Sigmoid colon (tissue), 7 donors: Measurements from ENCODE around the gene GATB. TPM values are rescaled to one million over a fixed set of nuclear protein-coding genes. Genes with fewer than 3 reads are reported as not detected.
A peak's percentile ranks its signal among the peaks of the same experiment; 100 is the strongest.

Experiments
- DNase-seq: peaks from one replicate; pipeline ENCODE4 v3.0.0-alpha.2; 2019
- H3K27ac ChIP-seq, 4 donors: fragments of 200-600 bp; sonication (generic); one replicate each; pipeline ENCODE4 v1.5.1; 2016 to 2019; ENCODE audit warnings: mild to moderate bottlenecking in 1 of 4
- H3K27me3 ChIP-seq, 3 donors: fragments of 200-600 bp; sonication (generic); one replicate each; pipeline ENCODE4 v1.5.1; 2019; ENCODE audit warnings: mild to moderate bottlenecking in 1 of 3
- H3K36me3 ChIP-seq, 4 donors: fragments of 200-600 bp; sonication (generic); one replicate each; pipeline ENCODE4 v1.5.1; 2016 to 2019
- H3K4me1 ChIP-seq, 4 donors: fragments of 200-600 bp; sonication (generic); one replicate each; pipeline ENCODE4 v1.5.1; 2017 to 2019
- H3K4me3 ChIP-seq, 4 donors: fragments of 200-600 bp; sonication (generic); one replicate each; pipeline ENCODE4 v1.5.1; 2017 to 2019; ENCODE audit warnings: mild to moderate bottlenecking in 2 of 4, moderate library complexity in 1 of 4
- H3K9me3 ChIP-seq, 4 donors: fragments of 200-600 bp in 3 of 4; sonication (generic) in 3 of 4; one replicate each; pipeline versions ENCODE4 v1.5.1 to v1.6.1; 2013 to 2019
- EP300 ChIP-seq, 4 donors: sonication (generic); formaldehyde crosslinking; IDR thresholded peaks; one replicate each; pipeline ENCODE4 v1.6.1; 2017; ENCODE audit warnings: antibody characterized with exemption in 4 of 4
- POLR2A ChIP-seq, 2 donors: fragments of 450-650 bp; IDR thresholded peaks; one replicate each; pipeline ENCODE4 v1.6.1; 2016; ENCODE audit warnings: antibody characterized with exemption in 2 of 2, mild to moderate bottlenecking in 2 of 2, moderate library complexity in 2 of 2
- POLR2AphosphoS5 ChIP-seq, 4 donors: sonication (generic); formaldehyde crosslinking; IDR thresholded peaks; one replicate each; pipeline ENCODE4 v1.6.1; 2017; ENCODE audit warnings: antibody characterized with exemption in 4 of 4
- WGBS, 2 donors: extraction: QIAGEN DNeasy Blood & Tissue Kit; methylation state at CpG; one replicate each; pipeline ENCODE4 v1.1.7; 2013; 5-methylcytosine and 5-hydroxymethylcytosine counted together
- intact Hi-C: fragments of 100-400 bp; cut with DNase I; formaldehyde crosslinking; loops from one replicate; pipeline ENCODE4 v1.15.1; 2023
- polyA plus RNA-seq, 3 donors: library from polyadenylated mRNA; stranded (reverse); fragments of 200-250 nt; gene quantifications; one replicate each; pipeline ENCODE4 v1.2.3, GENCODE V29; 2013
- total RNA-seq, 4 donors: library from RNA; depleted of rRNA; stranded (reverse); fragments of >200 nt; gene quantifications; one replicate each; pipeline ENCODE4 v1.1.0, GENCODE V29; 2016
- TF ChIP-seq, protein P1 (sequence below), 4 experiments: fragments of 450-650 bp in 3 of 4; fragments of 200-600 bp in 1 of 4; IDR thresholded peaks; one replicate each; pipeline ENCODE4 v1.5.1; 2016 to 2019; ENCODE audit warnings: antibody characterized with exemption in 4 of 4, mild to moderate bottlenecking in 3 of 4, moderate library complexity in 2 of 4
- donor health status: healthy with polysubstance abuse.
- donor health status: Bipolar disorder and iron deficiency.
- donor health status: healthy.

Gene GATB
- total and polyA plus RNA-seq, 7 donors: 11.1 to 22.1 (median 15.1) TPM

- no peak overlapping the region for H3K4me3 ChIP-seq
- H3K27ac ChIP-seq: peak overlapping the region in 2 of 4 donors; percentile 49 to 50
- H3K9me3 ChIP-seq: no peaks in the 10 kb centered on the region
- 80% methylated on average over 9 of the region's 9 CpGs for WGBS, 2 donors
- TF ChIP-seq POLR2A (IDR thresholded peaks at IDR 0.05): no peak
- no peak for TF ChIP-seq EP300 (IDR thresholded peaks at IDR 0.05)
- TF ChIP-seq, protein P1, sequence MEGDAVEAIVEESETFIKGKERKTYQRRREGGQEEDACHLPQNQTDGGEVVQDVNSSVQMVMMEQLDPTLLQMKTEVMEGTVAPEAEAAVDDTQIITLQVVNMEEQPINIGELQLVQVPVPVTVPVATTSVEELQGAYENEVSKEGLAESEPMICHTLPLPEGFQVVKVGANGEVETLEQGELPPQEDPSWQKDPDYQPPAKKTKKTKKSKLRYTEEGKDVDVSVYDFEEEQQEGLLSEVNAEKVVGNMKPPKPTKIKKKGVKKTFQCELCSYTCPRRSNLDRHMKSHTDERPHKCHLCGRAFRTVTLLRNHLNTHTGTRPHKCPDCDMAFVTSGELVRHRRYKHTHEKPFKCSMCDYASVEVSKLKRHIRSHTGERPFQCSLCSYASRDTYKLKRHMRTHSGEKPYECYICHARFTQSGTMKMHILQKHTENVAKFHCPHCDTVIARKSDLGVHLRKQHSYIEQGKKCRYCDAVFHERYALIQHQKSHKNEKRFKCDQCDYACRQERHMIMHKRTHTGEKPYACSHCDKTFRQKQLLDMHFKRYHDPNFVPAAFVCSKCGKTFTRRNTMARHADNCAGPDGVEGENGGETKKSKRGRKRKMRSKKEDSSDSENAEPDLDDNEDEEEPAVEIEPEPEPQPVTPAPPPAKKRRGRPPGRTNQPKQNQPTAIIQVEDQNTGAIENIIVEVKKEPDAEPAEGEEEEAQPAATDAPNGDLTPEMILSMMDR (IDR thresholded peaks at IDR 0.05): no peak
- TF ChIP-seq POLR2AphosphoS5 (IDR thresholded peaks at IDR 0.05): no peak
- peaks cover 0 to 6% (median 0%) of the 10 kb centered on the region in 4 donors for H3K36me3 ChIP-seq
- no peaks in the 10 kb centered on the region for H3K27me3 ChIP-seq
- H3K4me1 ChIP-seq: peaks cover 0 to 18% (median 16%) of the 10 kb centered on the region in 4 donors
- intact Hi-C loops: no loop called here
- no peak for DNase-seq
Observed at GRCh38 chr4:151675411-151675971, 85.3 kb downstream of the GATB start.

DNA sequence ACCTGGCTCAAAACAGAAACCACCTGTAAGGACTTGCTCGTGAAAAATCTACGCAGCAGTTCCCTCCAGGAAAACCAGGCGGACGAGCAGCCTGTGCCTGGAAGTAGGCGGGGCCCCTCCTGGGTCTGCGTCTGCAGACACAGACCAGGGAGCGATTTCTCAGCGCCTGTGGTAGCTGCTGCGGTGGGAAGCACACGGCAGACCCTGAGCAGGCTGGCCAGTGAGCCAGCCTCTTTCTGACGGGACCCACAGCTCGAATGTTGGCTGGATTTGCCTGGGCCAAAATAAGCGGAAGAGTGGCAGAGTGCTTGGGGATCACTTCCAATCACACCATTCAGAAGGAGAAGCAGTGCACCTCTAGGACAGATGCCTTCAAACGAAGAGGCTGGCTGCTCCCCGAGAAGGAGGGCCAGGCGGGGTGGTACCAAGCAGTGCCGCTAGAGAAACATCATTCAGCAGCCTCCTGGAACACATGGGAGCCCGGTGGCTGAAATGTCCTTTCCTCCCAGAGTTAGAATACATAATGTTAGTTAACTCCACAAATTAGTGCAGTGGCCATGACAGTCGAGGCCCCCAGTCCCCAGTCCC, 85.9 kb downstream of the GATB start:
- WGBS, 2 donors: 21 to 57% methylated on average over 19 of the region's 19 CpGs
- Histone ChIP-seq H3K36me3 (peaks cover 0 to 6% (median 0%) of the 10 kb centered on the region in 4 donors), H3K9me3 (no peaks in the 10 kb centered on the region), H3K27ac (peak overlapping the region in 3 of 4 donors; percentile 8 to 50 (median 49)), H3K4me1 (peaks cover 0 to 18% (median 16%) of the 10 kb centered on the region in 4 donors), H3K4me3 (peak overlapping the region; percentile 13 to 44 (median 35)), H3K27me3 (no peaks in the 10 kb centered on the region)
- TF ChIP-seq EP300 (IDR thresholded peaks at IDR 0.05) (no peak), POLR2AphosphoS5 (IDR thresholded peaks at IDR 0.05) (peak in 2 of 4 donors; percentile 25 to 45), POLR2A (IDR thresholded peaks at IDR 0.05) (no peak)
- TF ChIP-seq, protein P1 (IDR thresholded peaks at IDR 0.05): peak in 1 of 4 experiments; percentile 31
- peak; percentile 79 for DNase-seq
- intact Hi-C loops: loop anchor here (5.0 kb wide), 1 partner anchor 87 kb away; the partner anchor contains the start of gene GATB

- no peaks in the 10 kb centered on the region for H3K9me3 ChIP-seq
- no peaks in the 10 kb centered on the region for H3K27me3 ChIP-seq
- DNase-seq: no peak
- H3K4me3 ChIP-seq: peak overlapping the region in 2 of 4 donors; percentile 36 to 44
- TF ChIP-seq POLR2AphosphoS5 (IDR thresholded peaks at IDR 0.05) (no peak), EP300 (IDR thresholded peaks at IDR 0.05) (no peak), POLR2A (IDR thresholded peaks at IDR 0.05) (no peak)
- TF ChIP-seq, protein P1 (IDR thresholded peaks at IDR 0.05): no peak
- peaks cover 0 to 18% (median 16%) of the 10 kb centered on the region in 4 donors for H3K4me1 ChIP-seq
- WGBS, 2 donors: 64 to 85% methylated on average over 12 of the region's 12 CpGs
- H3K27ac ChIP-seq: peak overlapping the region in 1 of 4 donors; percentile 49
- intact Hi-C loops: loop anchor here (5.0 kb wide), 1 partner anchor 88 kb away; the partner anchor contains the start of gene GATB
- no peaks in the 10 kb centered on the region for H3K36me3 ChIP-seq
Observed at GRCh38 chr4:151673908-151674520, 86.8 kb downstream of the GATB start.

DNA sequence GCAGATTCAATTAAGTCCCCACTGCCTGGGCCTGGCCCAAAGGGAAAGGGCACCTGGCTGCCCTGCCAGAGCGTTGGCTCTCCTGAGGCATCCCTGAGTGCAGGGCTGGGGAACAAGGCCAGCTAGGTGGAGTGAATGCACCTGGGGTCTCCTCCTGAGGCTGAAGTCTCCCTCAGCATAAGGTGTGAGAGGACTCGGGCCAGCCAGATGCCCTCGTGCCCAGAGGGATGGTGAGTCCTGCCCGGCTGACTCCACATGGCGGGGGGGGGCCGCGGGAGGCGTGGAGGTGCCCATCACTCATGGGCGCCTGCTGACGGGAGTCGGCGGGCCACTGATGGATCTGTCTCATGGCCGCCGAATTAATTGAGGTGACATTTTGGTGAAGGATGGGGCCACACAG, 87.8 kb downstream of the GATB start:
- Histone ChIP-seq H3K27me3 (no peaks in the 10 kb centered on the region), H3K36me3 (no peaks in the 10 kb centered on the region), H3K9me3 (no peaks in the 10 kb centered on the region), H3K4me1 (peaks cover 0 to 18% (median 16%) of the 10 kb centered on the region in 4 donors), H3K27ac (no peak overlapping the region), H3K4me3 (no peak overlapping the region)
- intact Hi-C loops: loop anchor here (5.0 kb wide), 1 partner anchor 89 kb away; the partner anchor contains the start of gene GATB
- TF ChIP-seq, protein P1 (IDR thresholded peaks at IDR 0.05): no peak
- no peak for TF ChIP-seq POLR2A (IDR thresholded peaks at IDR 0.05)
- no peak for TF ChIP-seq EP300 (IDR thresholded peaks at IDR 0.05)
- no peak for TF ChIP-seq POLR2AphosphoS5 (IDR thresholded peaks at IDR 0.05)
- 88 to 96% methylated on average over 14 of the region's 14 CpGs for WGBS, 2 donors
- no peak for DNase-seq
